GM12878 (cell line): Measurements from ENCODE around the gene RAB29. TPM values are rescaled to one million over a fixed set of nuclear protein-coding genes. Genes with fewer than 3 reads are reported as not detected.
A peak's percentile ranks its signal among the peaks of the same experiment; 100 is the strongest.

Experiments
- CBX5 ChIP-seq: sonication (generic); IDR thresholded peaks from 2 replicates; pipeline ENCODE4 v1.6.1; 2016; ENCODE audit warnings: low read depth, moderate library complexity, mild to moderate bottlenecking, inconsistent platforms
- CHD2 ChIP-seq: IDR thresholded peaks from 2 replicates; pipeline ENCODE4 v1.6.1; 2011; ENCODE audit warnings: low read depth, low read length, improper control_type of control experiment, borderline replicate concordance
- CTCF ChIP-seq, 3 experiments: IDR thresholded peaks in 2 of 3; conservative IDR thresholded peaks in 1 of 3; 2 replicates each; pipeline ENCODE4 v1.5.1; 2011; ENCODE audit warnings: low read depth in 3 of 3, low read length in 3 of 3, mild to moderate bottlenecking in 3 of 3, control low read depth in 2 of 3, moderate library complexity in 2 of 3, inconsistent platforms in 1 of 3, mixed read lengths in 1 of 3; ENCODE audit not compliant: control insufficient read depth in 2 of 3, insufficient read depth in 1 of 3; ENCODE audit errors: extremely low read depth in 1 of 3
- EZH2 ChIP-seq: IDR thresholded peaks from 2 replicates; pipeline ENCODE4 v1.6.1; 2012; ENCODE audit warnings: low read depth, mild to moderate bottlenecking, control low read depth, inconsistent platforms, low read length, borderline replicate concordance; ENCODE audit not compliant: control insufficient read depth
- GATAD2B ChIP-seq: fragments of 450-650 bp; conservative IDR thresholded peaks from 2 replicates; pipeline ENCODE4 v1.6.1; 2017; ENCODE audit warnings: low read depth, mild to moderate bottlenecking, moderate library complexity
- JUNB ChIP-seq: IDR thresholded peaks from 2 replicates; pipeline ENCODE4 v1.6.1; 2016; ENCODE audit warnings: antibody characterized with exemption, mild to moderate bottlenecking
- MLLT1 ChIP-seq: fragments of 450-650 bp; IDR thresholded peaks from 2 replicates; pipeline ENCODE4 v1.6.1; 2016; ENCODE audit warnings: mild to moderate bottlenecking
- MTA2 ChIP-seq: fragments of 450-650 bp; IDR thresholded peaks from 2 replicates; pipeline ENCODE4 v1.6.1; 2016; ENCODE audit warnings: low read depth, mild to moderate bottlenecking, moderate library complexity
- MTA3 ChIP-seq: IDR thresholded peaks from 2 replicates; pipeline ENCODE4 v1.6.1; 2012; ENCODE audit warnings: low read length, inconsistent platforms, borderline replicate concordance
- MYC ChIP-seq: IDR thresholded peaks from 2 replicates; pipeline ENCODE4 v1.6.1; 2011; ENCODE audit warnings: mild to moderate bottlenecking, low read length, moderate library complexity, inconsistent platforms; ENCODE audit not compliant: insufficient read depth, insufficient replicate concordance, insufficient read length, severe bottlenecking
- NBN ChIP-seq: fragments of 450-650 bp; IDR thresholded peaks from 2 replicates; pipeline ENCODE4 v1.6.1; 2016
- NFXL1 ChIP-seq: fragments of 450-650 bp; IDR thresholded peaks from 2 replicates; pipeline ENCODE4 v1.6.1; 2017; ENCODE audit warnings: antibody characterized with exemption, mild to moderate bottlenecking, borderline replicate concordance
- NFYA ChIP-seq: IDR thresholded peaks from 2 replicates; pipeline ENCODE4 v1.6.1; 2011; ENCODE audit warnings: low read depth, mild to moderate bottlenecking, low read length, improper control_type of control experiment, borderline replicate concordance
- PML ChIP-seq: IDR thresholded peaks from 2 replicates; pipeline ENCODE4 v1.6.1; 2012; ENCODE audit warnings: low read length, inconsistent platforms
- RAD21 ChIP-seq: IDR thresholded peaks from 2 replicates; pipeline ENCODE4 v1.6.1; 2011; ENCODE audit warnings: mild to moderate bottlenecking, low read depth, low read length, moderate library complexity; ENCODE audit not compliant: insufficient read depth
- SMAD5 ChIP-seq: IDR thresholded peaks from 2 replicates; pipeline ENCODE4 v1.6.1; 2016; ENCODE audit warnings: antibody characterized with exemption, low read depth
- SMARCA5 ChIP-seq: fragments of 450-650 bp; IDR thresholded peaks from 2 replicates; pipeline ENCODE4 v1.6.1; 2017; ENCODE audit warnings: mild to moderate bottlenecking
- SMC3 ChIP-seq: IDR thresholded peaks from 2 replicates; pipeline ENCODE4 v1.6.1; 2011; ENCODE audit warnings: low read length, improper control_type of control experiment, borderline replicate concordance
- SP1 ChIP-seq: IDR thresholded peaks from one replicate; pipeline ENCODE4 v1.6.1; 2011; ENCODE audit warnings: low read depth, low read length
- ZNF384 ChIP-seq: IDR thresholded peaks from 2 replicates; pipeline ENCODE4 v1.6.1; 2012; ENCODE audit warnings: low read depth, mild to moderate bottlenecking, low read length, improper control_type of control experiment, borderline replicate concordance
- ZSCAN29 ChIP-seq: fragments of 450-650 bp; IDR thresholded peaks from 2 replicates; pipeline ENCODE4 v1.6.1; 2017; ENCODE audit warnings: mild to moderate bottlenecking, moderate library complexity
- polyA plus RNA-seq, 11 experiments: library from polyadenylated mRNA; depleted of rRNA in 4 of 11; unstranded in 6 of 11; stranded (reverse) in 5 of 11; fragments of >200 nt; fragmentation: Nextera tagmentation in 4 of 11; fragmentation: Illumina TruSeq in 1 of 11; extraction: Ambion mirVana in 4 of 11; extraction: Trizol in 1 of 11; gene quantifications; 1 replicate in 1 of 11; 2 replicates in 10 of 11; pipeline versions ENCODE4 v1.2.1 to v1.2.3, GENCODE V29; 2011 to 2016; ENCODE audit warnings: inconsistent platforms in 2 of 11, missing spikeins in 2 of 11, low read depth in 1 of 11
- total RNA-seq, 4 experiments: library from RNA; depleted of rRNA in 3 of 4; stranded (reverse); fragments of >200 nt in 3 of 4; fragmentation: Illumina TruSeq in 1 of 4; extraction: Trizol in 1 of 4; gene quantifications; 2 replicates each; pipeline versions ENCODE4 v1.2.1 to v1.2.3, GENCODE V29; 2013 to 2021
- TF ChIP-seq, protein P1 (sequence below): IDR thresholded peaks from 2 replicates; pipeline ENCODE4 v1.6.1; 2011; ENCODE audit warnings: borderline replicate concordance, low read depth, mild to moderate bottlenecking, moderate library complexity, low read length; ENCODE audit not compliant: insufficient read depth, poor library complexity, severe bottlenecking
- TF ChIP-seq, protein P2 (sequence below): fragments of 450-650 bp; IDR thresholded peaks from 2 replicates; pipeline ENCODE4 v1.6.1; 2018; ENCODE audit warnings: borderline replicate concordance, mild to moderate bottlenecking; ENCODE audit not compliant: partially characterized antibody

Gene RAB29
- total and polyA plus RNA-seq, 10 of the 15 experiments (the other 5 are each of a cell fraction or from before 2014, with no cell fraction given), result 11.7 to 74.5 (median 15.0) TPM

DNA sequence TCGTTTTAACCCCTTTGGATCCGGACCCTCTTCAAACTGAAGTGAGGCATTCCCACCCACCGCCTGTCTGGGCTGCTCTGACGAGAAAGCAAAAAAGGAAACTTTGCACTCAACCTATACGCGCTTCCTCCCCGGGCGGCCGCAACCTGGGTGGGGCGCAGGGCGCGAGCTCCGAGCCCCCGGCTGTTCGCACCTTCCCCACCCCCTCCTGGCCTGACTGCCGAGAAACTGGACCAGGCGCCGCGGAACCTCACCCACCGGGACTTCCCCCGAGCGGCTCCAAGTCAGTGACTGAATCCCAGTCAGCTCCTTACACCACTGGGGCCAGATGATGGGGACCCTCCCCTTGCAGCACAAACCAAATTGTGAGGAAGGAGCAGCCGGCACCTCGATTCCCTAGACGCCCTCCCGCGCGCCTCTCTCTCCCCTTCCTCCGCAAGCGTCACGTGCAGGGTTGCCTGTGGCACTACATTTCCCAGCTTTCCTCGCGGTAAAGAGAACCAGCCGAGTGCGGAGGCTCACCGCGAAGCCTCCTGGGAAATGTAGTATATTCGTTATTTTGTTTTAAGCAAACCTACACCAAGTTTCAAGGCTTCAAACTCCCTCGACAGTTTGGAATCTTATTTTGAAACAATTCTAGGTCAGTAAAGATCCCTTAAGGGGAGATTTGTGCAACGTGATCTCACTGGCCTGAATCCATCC is at the start of gene RAB29 (continued):
- TF ChIP-seq CHD2, result peak; percentile 79; the same call in 1 of the 2 replicates
- no peak for TF ChIP-seq PML
- TF ChIP-seq GATAD2B, result peak; percentile 88
- TF ChIP-seq SMARCA5, result no peak; the same call in 1 of the 2 replicates
- TF ChIP-seq, protein P1, sequence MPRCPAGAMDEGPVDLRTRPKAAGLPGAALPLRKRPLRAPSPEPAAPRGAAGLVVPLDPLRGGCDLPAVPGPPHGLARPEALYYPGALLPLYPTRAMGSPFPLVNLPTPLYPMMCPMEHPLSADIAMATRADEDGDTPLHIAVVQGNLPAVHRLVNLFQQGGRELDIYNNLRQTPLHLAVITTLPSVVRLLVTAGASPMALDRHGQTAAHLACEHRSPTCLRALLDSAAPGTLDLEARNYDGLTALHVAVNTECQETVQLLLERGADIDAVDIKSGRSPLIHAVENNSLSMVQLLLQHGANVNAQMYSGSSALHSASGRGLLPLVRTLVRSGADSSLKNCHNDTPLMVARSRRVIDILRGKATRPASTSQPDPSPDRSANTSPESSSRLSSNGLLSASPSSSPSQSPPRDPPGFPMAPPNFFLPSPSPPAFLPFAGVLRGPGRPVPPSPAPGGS, result no peak
- TF ChIP-seq SP1, result no peak
- TF ChIP-seq MLLT1, result peak; percentile 94
- peak; percentile 93 for TF ChIP-seq NBN
- no peak for TF ChIP-seq ZSCAN29
- no peak for TF ChIP-seq NFYA
- TF ChIP-seq SMC3, result no peak
- TF ChIP-seq MTA3, result no peak
- no peak for TF ChIP-seq EZH2
- peak; percentile 50 for TF ChIP-seq MTA2
- peak; percentile 48 for TF ChIP-seq MYC
- no peak for TF ChIP-seq SMAD5
- TF ChIP-seq JUNB, result no peak
- TF ChIP-seq CTCF (IDR thresholded peaks at IDR 0.05 in 2 of 3, conservative IDR thresholded peaks at IDR 0.05 in 1 of 3; ENCODE audit: control insufficient read depth in 2 of 3, extremely low read depth in 1 of 3, insufficient read depth in 1 of 3, low read depth in 3 of 3, low read length in 3 of 3), result no peak
- no peak for TF ChIP-seq NFXL1
- TF ChIP-seq CBX5, result no peak
- TF ChIP-seq, protein P2, sequence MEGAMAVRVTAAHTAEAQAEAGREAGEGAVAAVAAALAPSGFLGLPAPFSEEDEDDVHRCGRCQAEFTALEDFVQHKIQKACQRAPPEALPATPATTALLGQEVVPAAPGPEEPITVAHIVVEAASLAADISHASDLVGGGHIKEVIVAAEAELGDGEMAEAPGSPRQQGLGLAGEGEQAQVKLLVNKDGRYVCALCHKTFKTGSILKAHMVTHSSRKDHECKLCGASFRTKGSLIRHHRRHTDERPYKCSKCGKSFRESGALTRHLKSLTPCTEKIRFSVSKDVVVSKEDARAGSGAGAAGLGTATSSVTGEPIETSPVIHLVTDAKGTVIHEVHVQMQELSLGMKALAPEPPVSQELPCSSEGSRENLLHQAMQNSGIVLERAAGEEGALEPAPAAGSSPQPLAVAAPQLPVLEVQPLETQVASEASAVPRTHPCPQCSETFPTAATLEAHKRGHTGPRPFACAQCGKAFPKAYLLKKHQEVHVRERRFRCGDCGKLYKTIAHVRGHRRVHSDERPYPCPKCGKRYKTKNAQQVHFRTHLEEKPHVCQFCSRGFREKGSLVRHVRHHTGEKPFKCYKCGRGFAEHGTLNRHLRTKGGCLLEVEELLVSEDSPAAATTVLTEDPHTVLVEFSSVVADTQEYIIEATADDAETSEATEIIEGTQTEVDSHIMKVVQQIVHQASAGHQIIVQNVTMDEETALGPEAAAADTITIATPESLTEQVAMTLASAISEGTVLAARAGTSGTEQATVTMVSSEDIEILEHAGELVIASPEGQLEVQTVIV, result no peak
- no peak for TF ChIP-seq RAD21
- TF ChIP-seq ZNF384, result no peak
